Activated CD8-positive, alpha-beta T cell treated with anti-CD3 and anti-CD28 coated beads, Interleukin-2, amount 10 ng/mL, durations not matched to agents 7 days and 5 days (primary cell): ENCODE results near the gene TOB1. TPM values are rescaled to one million over a fixed set of nuclear protein-coding genes. Genes with fewer than 3 reads are reported as not detected.

Experiments used
- ATAC-seq: fragments of 150-1000 bp; cut with Tn5 transposase; one replicate; pipeline ENCODE4 v1.10.0; 2021; ENCODE audit warnings: moderate library complexity
- CTCF ChIA-PET: fragments of 350-600 bp; sonication (Branson Sonifier 250); formaldehyde crosslinking; loops from one replicate; lab custom pipeline; 2021; ENCODE audit warnings: antibody characterized with exemption; lab: Charles Lee
- POLR2A ChIA-PET: fragments of 350-600 bp; sonication (Branson Sonifier 250); formaldehyde crosslinking; loops from one replicate; lab custom pipeline; 2021; ENCODE audit warnings: antibody characterized with exemption; lab: Charles Lee
- DNase-seq: peaks from one replicate; pipeline ENCODE4 v3.0.0-alpha.2; 2020
- H3K27ac Mint-ChIP-seq: one replicate; pipeline ENCODE4 v1.8.0; 2021; ENCODE audit warnings: mild to moderate bottlenecking, mixed read lengths
- H3K27me3 Mint-ChIP-seq: one replicate; pipeline ENCODE4 v1.8.0; 2021; ENCODE audit warnings: low read depth, mixed read lengths
- H3K36me3 Mint-ChIP-seq: one replicate; pipeline ENCODE4 v1.8.0; 2021; ENCODE audit warnings: low read depth, mixed read lengths
- H3K4me1 Mint-ChIP-seq: one replicate; pipeline ENCODE4 v1.8.0; 2021; ENCODE audit warnings: low read depth, mixed read lengths
- H3K4me3 Mint-ChIP-seq: one replicate; pipeline ENCODE4 v1.8.0; 2021; ENCODE audit warnings: mild to moderate bottlenecking, mixed read lengths
- H3K9me3 Mint-ChIP-seq: one replicate; pipeline ENCODE4 v1.8.0; 2022; ENCODE audit warnings: mixed read lengths; ENCODE audit not compliant: insufficient read depth
- total RNA-seq, 2 experiments: library from RNA; stranded (reverse); gene quantifications; one replicate each; pipeline ENCODE4 v1.2.3, GENCODE V29; 2021

TOB1 gene
- total RNA-seq, 2 experiments from 2014 or later, result 44.5 to 47.6 TPM

- CTCF ChIA-PET, result interaction anchor here (0.7 to 1.6 kb wide), 3 partner anchors 9 to 133 kb away, joined by 3 to 4 read pairs (median 4); no protein-coding TSS in a partner anchor
- H3K4me1 Mint-ChIP-seq, result peaks cover under 1% of the 10 kb centered on the region
- peaks cover 21% of the 10 kb centered on the region for H3K27me3 Mint-ChIP-seq
- no peak overlapping the region for H3K4me3 Mint-ChIP-seq
- DNase-seq (no peak), ATAC-seq (no peak)
- H3K27ac Mint-ChIP-seq, result no peak overlapping the region
- no peaks in the 10 kb centered on the region for H3K9me3 Mint-ChIP-seq
- POLR2A ChIA-PET, result no interaction called here
- H3K36me3 Mint-ChIP-seq, result no peaks in the 10 kb centered on the region
Measured at GRCh38 chr17:50824429-50824828, 41.7 kb downstream of the TOB1 start.

GRCh38 chr17:50822550-50822949, 43.6 kb downstream of the TOB1 start:
- no peak for DNase-seq
- POLR2A ChIA-PET, result no interaction called here
- Mint-ChIP-seq H3K27ac (no peak overlapping the region), H3K9me3 (no peaks in the 10 kb centered on the region), H3K4me3 (no peak overlapping the region), H3K36me3 (no peaks in the 10 kb centered on the region), H3K27me3 (peaks cover 17% of the 10 kb centered on the region), H3K4me1 (peaks cover 19% of the 10 kb centered on the region)
- no peak for ATAC-seq
- CTCF ChIA-PET, result no interaction called here

- Mint-ChIP-seq H3K4me3 (no peak overlapping the region), H3K27me3 (peaks cover 24% of the 10 kb centered on the region), H3K9me3 (no peaks in the 10 kb centered on the region), H3K36me3 (no peaks in the 10 kb centered on the region), H3K27ac (no peak overlapping the region), H3K4me1 (peaks cover 27% of the 10 kb centered on the region)
- ChIA-PET POLR2A (no interaction called here), CTCF (no interaction called here)
- ATAC-seq (no peak), DNase-seq (no peak)
Measured at GRCh38 chr17:50820651-50821050, 45.5 kb downstream of the TOB1 start.

- Mint-ChIP-seq H3K36me3 (no peaks in the 10 kb centered on the region), H3K27ac (peak overlapping the region; percentile 13), H3K4me1 (peaks cover 29% of the 10 kb centered on the region), H3K27me3 (peaks cover 26% of the 10 kb centered on the region), H3K4me3 (no peak overlapping the region), H3K9me3 (no peaks in the 10 kb centered on the region)
- no peak for ATAC-seq
- ChIA-PET POLR2A (interaction anchor here (1.0 kb wide), 1 partner anchor 47 kb away, joined by 4 read pairs; the partner anchor contains the start of gene TOB1), CTCF (interaction anchor here (0.7 to 1.4 kb wide), 4 partner anchors 11 to 36 kb away, joined by 3 to 4 read pairs (median 3); no protein-coding TSS in a partner anchor)
- DNase-seq, result peak; percentile 35
Measured at GRCh38 chr17:50818921-50819657, 47.1 kb downstream of the TOB1 start.

- H3K36me3 Mint-ChIP-seq, result no peaks in the 10 kb centered on the region
- ChIA-PET CTCF (interaction anchor here (1.0 to 3.9 kb wide), 5 partner anchors 8 to 142 kb away, joined by 3 to 24 read pairs (median 4); no protein-coding TSS in a partner anchor), POLR2A (interaction anchor here (1.0 kb wide), 1 partner anchor 48 kb away, joined by 4 read pairs; the partner anchor contains the start of gene TOB1)
- no peak overlapping the region for H3K4me3 Mint-ChIP-seq
- H3K9me3 Mint-ChIP-seq, result no peaks in the 10 kb centered on the region
- no peak overlapping the region for H3K27ac Mint-ChIP-seq
- DNase-seq, result no peak
- peaks cover 29% of the 10 kb centered on the region for H3K4me1 Mint-ChIP-seq
- ATAC-seq, result no peak
- peaks cover 25% of the 10 kb centered on the region for H3K27me3 Mint-ChIP-seq
Measured at GRCh38 chr17:50818261-50818660, 47.9 kb downstream of the TOB1 start.

GRCh38 chr17:50817838-50818237, 48.3 kb downstream of the TOB1 start:
- ATAC-seq, result no peak
- no peak for DNase-seq
- Mint-ChIP-seq H3K4me1 (peaks cover 29% of the 10 kb centered on the region), H3K36me3 (no peaks in the 10 kb centered on the region), H3K27ac (no peak overlapping the region), H3K27me3 (peaks cover 25% of the 10 kb centered on the region), H3K9me3 (no peaks in the 10 kb centered on the region), H3K4me3 (no peak overlapping the region)
- CTCF ChIA-PET, result interaction anchor here (0.7 to 3.9 kb wide), 7 partner anchors 8 to 142 kb away, joined by 3 to 24 read pairs (median 3); no protein-coding TSS in a partner anchor
- POLR2A ChIA-PET, result no interaction called here

GRCh38 chr17:50816771-50817751, 49.1 kb downstream of the TOB1 start:
- peak; percentile 82 for ATAC-seq
- CTCF ChIA-PET, result interaction anchor here (0.7 to 3.9 kb wide), 14 partner anchors 8 to 148 kb away, joined by 3 to 24 read pairs (median 4); no protein-coding TSS in a partner anchor
- no peaks in the 10 kb centered on the region for H3K9me3 Mint-ChIP-seq
- peaks cover 29% of the 10 kb centered on the region for H3K4me1 Mint-ChIP-seq
- H3K27me3 Mint-ChIP-seq, result peaks cover 25% of the 10 kb centered on the region
- POLR2A ChIA-PET, result no interaction called here
- no peak overlapping the region for H3K27ac Mint-ChIP-seq
- no peak overlapping the region for H3K4me3 Mint-ChIP-seq
- peak; percentile 58 for DNase-seq
- no peaks in the 10 kb centered on the region for H3K36me3 Mint-ChIP-seq

GRCh38 chr17:50816271-50816670, 49.9 kb downstream of the TOB1 start:
- H3K27ac Mint-ChIP-seq, result no peak overlapping the region
- H3K4me3 Mint-ChIP-seq, result no peak overlapping the region
- ATAC-seq, result no peak
- no peak for DNase-seq
- peaks cover 29% of the 10 kb centered on the region for H3K4me1 Mint-ChIP-seq
- no peaks in the 10 kb centered on the region for H3K36me3 Mint-ChIP-seq
- POLR2A ChIA-PET, result interaction anchor here (0.6 kb wide), 1 partner anchor 50 kb away, joined by 3 read pairs; the partner anchor contains the start of gene TOB1
- no peaks in the 10 kb centered on the region for H3K9me3 Mint-ChIP-seq
- CTCF ChIA-PET, result interaction anchor here (0.8 to 3.9 kb wide), 9 partner anchors 9 to 115 kb away, joined by 3 to 24 read pairs (median 4); no protein-coding TSS in a partner anchor
- H3K27me3 Mint-ChIP-seq, result peaks cover 28% of the 10 kb centered on the region

- DNase-seq, result no peak
- H3K27me3 Mint-ChIP-seq, result peaks cover 25% of the 10 kb centered on the region
- no peak overlapping the region for H3K4me3 Mint-ChIP-seq
- no peaks in the 10 kb centered on the region for H3K36me3 Mint-ChIP-seq
- POLR2A ChIA-PET, result no interaction called here
- no peak for ATAC-seq
- CTCF ChIA-PET, result interaction anchor here (1.5 to 3.9 kb wide), 2 partner anchors 9 to 30 kb away, joined by 4 to 24 read pairs; no protein-coding TSS in a partner anchor
- no peak overlapping the region for H3K27ac Mint-ChIP-seq
- peaks cover 29% of the 10 kb centered on the region for H3K4me1 Mint-ChIP-seq
- H3K9me3 Mint-ChIP-seq, result no peaks in the 10 kb centered on the region
Measured at GRCh38 chr17:50815400-50815799, 50.8 kb downstream of the TOB1 start.

GRCh38 chr17:50813583-50813982, 52.6 kb downstream of the TOB1 start:
- H3K9me3 Mint-ChIP-seq, result no peaks in the 10 kb centered on the region
- peaks cover 20% of the 10 kb centered on the region for H3K4me1 Mint-ChIP-seq
- CTCF ChIA-PET, result interaction anchor here (1.8 kb wide), 1 partner anchor 31 kb away, joined by 5 read pairs; no protein-coding TSS in a partner anchor
- no peak overlapping the region for H3K27ac Mint-ChIP-seq
- no peak for DNase-seq
- POLR2A ChIA-PET, result no interaction called here
- H3K27me3 Mint-ChIP-seq, result peaks cover 25% of the 10 kb centered on the region
- H3K36me3 Mint-ChIP-seq, result no peaks in the 10 kb centered on the region
- H3K4me3 Mint-ChIP-seq, result no peak overlapping the region
- ATAC-seq, result no peak
